Stimulated activated CD4-positive, alpha-beta T cell treated with anti-CD3 and anti-CD28 coated beads, Interleukin-12 subunit alpha, Interleukin-12 subunit beta, amount 100 ng/mL, for 4 hours (primary cell): ENCODE measurements around the gene HINT2.

Experiments used
- DNase-seq: peaks from one replicate; pipeline ENCODE4 v3.0.0-alpha.2; 2020

Gene HINT2

DNA sequence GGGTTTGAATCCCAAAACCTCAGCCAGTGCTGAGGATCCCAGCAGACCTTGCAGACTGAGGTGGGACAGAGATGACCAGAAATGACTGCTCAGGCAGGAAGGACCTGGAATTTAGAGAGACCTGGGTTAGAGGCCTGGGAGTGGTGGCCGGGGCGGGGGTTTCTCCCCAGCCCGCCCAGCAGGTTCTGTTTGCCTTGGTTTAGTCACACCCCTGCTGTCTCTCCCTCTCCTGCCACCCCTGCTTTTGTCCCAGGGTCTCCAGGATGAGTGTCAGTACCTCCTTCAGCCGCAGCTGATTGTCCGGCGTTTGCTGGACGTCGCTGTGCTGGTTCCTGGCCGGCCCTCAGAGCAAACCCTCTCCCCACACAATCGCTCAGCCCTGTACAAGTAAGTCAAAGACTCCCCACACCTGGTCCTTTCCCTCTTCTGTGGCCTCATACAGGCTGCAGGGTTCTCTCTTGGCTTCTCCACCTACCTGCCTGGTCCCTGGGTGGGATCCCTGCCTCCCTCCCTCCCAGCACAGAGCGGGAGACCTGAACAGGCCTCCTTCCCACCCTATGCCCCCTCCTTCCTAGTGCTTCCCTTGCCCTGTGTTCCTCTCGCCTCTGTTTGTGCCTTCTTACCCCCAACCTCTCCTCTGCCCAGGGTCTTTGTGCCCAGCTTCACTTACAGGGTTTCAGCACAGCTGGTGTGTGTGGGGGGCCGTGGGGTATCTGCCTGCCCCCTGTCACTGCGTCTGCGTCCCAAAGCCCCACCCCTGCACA lies 26.2 kb upstream of the HINT2 start:
- no peak for DNase-seq

- DNase-seq, result no peak
Measured at GRCh38 chr9:35839926-35840325, 25.1 kb upstream of the HINT2 start.

DNA sequence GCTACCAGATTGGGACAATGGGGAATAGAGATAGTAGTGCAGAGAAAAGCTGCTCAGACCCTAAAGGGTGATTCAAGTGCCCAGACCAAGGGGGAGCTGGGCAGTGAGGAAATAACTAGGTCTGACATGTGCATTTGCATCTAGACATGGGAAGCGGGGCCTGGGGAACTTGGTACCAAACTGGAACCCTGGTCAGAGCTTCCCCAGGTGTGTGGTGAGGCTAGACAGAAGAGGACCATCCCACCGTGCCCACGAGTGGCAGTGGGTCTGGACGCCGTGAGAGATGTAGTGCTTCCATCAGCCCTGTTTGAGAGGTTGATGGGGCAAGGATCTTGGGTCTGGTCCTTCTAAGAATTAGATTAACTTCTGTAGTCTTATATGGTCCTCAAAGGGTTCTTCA lies 21.8 kb upstream of the HINT2 start:
- no peak for DNase-seq

GRCh38 chr9:35835766-35836165 lies 20.9 kb upstream of the HINT2 start:
- no peak for DNase-seq

- DNase-seq, result no peak
Measured at GRCh38 chr9:35835216-35835632, 20.4 kb upstream of the HINT2 start.

- DNase-seq, result no peak
Measured at GRCh38 chr9:35834260-35835215, 19.7 kb upstream of the HINT2 start.

GRCh38 chr9:35832814-35833213 lies 18.0 kb upstream of the HINT2 start:
- DNase-seq, result no peak

DNA sequence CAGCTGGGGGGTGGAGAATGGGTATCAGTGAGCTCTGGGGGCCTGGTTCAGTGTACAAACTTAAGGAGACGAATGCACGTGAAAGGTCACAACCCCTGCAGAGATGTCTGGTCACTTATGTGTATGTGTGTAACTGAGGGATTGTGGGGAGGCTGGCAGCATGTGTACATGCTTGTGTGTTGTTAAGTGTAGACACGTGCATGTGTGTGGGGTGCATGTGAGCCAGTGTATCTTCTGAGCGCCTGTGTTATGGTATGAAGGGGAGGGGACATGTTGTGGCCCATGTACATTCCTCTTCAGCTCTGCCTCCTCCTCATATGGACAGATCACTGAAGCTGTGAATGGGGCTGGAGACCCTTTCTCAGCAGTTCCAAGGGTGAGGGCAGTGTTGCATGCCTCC lies 16.2 kb upstream of the HINT2 start:
- DNase-seq, result no peak

GRCh38 chr9:35829764-35830096 lies 14.9 kb upstream of the HINT2 start:
- DNase-seq, result no peak

DNA sequence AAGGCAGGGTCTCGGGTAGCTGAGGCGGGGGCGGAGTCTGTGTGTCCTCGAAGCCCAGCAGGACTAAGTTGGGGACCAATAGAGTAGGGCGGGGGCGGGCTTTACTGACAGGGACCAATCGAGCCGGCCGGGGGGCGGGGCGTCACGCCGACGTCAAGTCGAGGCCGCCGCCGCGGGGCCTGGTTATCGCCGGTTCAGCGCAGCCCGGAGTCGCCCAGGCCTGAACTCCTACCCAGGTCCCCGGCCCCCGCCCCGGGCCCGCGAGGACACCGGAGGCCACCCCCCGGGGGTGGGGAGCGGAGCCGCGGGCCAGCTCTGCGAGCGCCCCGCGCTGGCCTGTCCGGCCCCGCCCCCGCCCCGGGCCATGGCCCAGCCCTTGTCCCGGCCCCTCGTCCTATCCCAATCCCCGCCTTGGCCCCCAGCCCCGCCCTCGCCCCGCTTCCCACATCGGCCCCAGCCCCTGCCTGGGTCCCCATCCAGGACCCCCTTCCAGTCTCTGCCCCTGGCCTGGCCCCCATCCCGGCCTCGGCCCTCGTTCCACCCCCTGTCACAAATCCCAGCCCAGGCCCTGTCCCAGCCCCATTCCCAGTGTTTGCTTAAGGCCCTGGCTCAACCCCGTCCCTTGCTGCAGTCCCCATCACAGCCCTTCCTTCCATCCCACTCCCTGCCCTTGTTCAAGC lies 14.4 kb upstream of the HINT2 start, which contains the start of gene TMEM8B:
Gene TMEM8B (plus strand): TSS at position 145 of the 680 bp plus-strand sequence. CDS start 220 bp downstream, at position 365.
- DNase-seq, result peak; percentile 96

DNA sequence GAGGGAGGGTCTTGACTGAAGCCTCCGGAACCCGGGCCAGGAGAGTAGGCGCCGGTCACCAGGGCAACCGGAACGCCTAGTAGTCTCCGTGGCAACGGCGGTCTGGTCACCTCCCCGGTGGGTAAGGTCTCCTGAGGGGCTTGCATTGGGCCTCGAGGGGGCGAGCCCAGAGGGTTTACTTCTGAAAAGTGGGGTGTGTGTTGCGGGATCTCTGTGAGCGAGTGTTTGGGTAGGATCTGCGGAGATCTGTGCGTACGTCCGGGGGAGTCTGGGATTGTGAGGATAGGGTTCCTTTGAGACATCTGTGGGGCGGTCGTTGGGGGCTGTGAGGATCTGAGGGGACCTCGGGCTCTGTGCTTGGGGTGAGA lies 13.9 kb upstream of the HINT2 start, which contains the start of gene FAM221B:
Gene FAM221B (minus strand): TSS at position 17 of the 368 bp plus-strand sequence. CDS start 2,571 bp downstream, outside the sequence.
- peak; percentile 16 for DNase-seq

DNA sequence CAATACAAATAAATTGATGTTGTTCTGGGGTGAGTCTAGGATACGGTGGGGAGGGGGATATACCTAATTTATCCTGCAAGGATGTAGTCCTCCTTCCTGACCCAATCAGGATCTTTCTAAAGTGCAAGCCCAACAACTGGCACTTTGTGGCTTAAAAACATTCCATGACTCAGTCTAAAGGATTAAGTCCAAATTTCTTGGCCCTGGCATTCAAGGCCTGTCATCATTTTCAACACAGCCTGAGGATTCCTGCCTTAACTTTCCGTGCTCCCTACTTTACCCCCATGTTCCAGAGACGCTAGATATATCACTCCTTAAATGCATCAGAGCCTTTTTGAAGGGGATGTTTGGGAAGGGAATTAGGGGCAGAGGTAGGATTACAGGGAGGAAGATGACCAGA lies 12.6 kb upstream of the HINT2 start:
- no peak for DNase-seq

DNA sequence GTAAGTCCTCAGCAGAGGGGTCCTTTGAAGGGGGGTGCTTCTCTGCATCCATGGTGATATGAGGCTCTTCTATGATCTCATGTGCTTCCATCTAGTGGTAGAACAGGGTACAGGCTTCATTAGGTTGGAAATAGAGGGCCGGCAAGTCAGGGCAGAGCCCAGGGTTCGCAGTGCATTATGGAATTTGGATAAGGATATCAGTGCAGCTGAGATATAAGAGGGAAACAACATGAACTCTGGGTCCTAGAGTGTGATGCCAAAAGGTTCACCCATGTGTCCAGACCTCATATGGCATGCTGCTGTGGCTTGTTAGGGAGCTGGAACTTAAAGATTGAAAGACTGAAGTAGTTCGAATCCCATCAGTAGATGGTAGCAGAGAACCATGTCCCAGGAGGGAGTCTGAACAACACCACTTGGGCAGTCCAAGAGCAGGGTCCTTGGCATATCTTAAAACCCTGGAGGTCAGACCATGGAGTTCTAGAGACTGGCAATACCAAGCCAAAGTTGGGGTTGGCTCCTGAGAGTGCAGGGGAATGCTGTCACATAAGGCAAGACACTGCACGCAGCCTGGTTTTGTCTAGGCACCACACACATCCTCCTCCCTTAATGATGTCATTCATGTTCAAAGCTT lies 11.3 kb upstream of the HINT2 start:
- DNase-seq, result no peak

- no peak for DNase-seq
Measured at GRCh38 chr9:35822926-35823325, 8.1 kb upstream of the HINT2 start.

DNA sequence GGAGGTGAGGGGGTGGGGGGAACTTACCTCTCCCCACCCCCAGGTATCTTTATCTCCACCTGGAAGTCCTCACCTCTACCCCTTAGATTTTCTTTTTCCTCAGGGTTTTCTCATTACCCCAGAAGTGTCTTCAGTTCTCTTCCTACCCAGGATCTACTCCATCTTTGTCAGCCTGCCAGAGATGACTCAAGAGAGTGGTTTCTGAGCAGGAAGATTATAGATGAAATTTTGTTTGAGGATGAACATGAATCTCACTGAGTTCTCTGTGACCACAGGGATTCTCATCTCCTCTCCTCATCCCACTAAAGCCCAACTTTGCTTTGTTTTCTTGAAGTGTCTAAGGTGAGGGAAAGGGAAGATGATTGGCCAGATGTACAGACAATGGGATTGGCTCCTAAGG lies 5.2 kb upstream of the HINT2 start:
- DNase-seq, result no peak

- DNase-seq, result no peak
Measured at GRCh38 chr9:35818341-35818740, 3.5 kb upstream of the HINT2 start.

DNA sequence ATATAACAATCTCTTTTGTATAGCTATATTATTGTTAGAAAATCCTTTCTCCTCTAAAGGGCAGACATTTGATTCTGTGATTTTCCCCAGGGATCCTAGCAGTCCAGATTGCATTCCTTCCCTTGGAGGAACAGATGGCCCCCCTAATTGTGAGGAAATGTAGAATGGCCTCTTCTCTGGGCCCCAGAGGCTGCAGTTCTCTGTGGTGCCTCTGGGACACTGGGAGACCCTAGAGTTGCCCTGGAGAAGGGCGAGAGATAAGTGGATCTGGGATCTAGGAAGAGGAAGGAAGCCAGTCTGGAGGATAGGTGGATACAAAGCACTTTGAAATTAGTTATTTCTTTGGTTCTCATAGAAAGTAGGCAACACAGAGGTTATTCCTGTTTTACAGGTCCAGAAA lies 1.9 kb upstream of the HINT2 start:
- DNase-seq, result no peak

- DNase-seq, result no peak
Measured at GRCh38 chr9:35814106-35814840, 569 bp downstream of the HINT2 start.

- DNase-seq, result no peak
Measured at GRCh38 chr9:35813434-35814105, 1.3 kb downstream of the HINT2 start.

DNA sequence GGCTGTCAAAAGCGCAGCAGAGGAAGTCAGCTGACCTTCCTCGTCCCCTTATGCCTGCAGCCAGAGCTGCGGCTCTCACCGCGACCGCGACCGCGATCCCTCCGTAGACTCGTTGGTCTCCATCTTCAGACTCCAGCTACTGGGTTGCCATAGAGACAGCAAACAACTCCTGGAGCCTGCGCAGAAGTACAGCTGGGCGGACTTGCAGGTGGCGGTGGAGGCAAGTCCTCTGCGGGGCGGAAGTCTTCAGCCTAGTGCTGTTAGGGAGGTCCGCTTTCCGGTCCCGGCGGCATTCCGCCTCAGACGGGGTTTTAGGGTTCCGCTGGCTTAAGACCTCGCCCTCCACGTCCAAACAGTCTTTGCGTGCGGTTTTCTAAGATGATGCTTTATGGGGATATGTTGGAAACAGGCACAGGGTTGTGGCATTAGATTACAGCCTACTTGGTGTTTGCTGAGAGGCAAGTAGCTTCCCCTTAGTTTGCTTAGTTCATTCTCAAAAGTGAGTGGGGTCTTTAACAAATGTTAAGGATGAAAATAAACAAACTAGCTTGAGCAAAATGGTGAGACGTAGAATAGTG lies 2.7 kb downstream of the HINT2 start, which contains the start of gene SPAG8:
Gene SPAG8 (minus strand): TSS at position 238 of the 578 bp plus-strand sequence. CDS start 115 bp downstream, at position 123.
- peak; percentile 83 for DNase-seq
